ENCODE data around the gene CST8. TPM values are rescaled to one million over a fixed set of nuclear protein-coding genes. Genes with fewer than 3 reads are reported as not detected.

CST8 gene
- total RNA-seq, 1 experiment from 2014 or later, result not detected

GRCh38 chr20:23503649-23504048 is 12.7 kb downstream of the CST8 start:
- Mint-ChIP-seq H3K27ac (no peak overlapping the region), H3K27me3 (ENCODE audit: low read depth) (peaks cover 4% of the 10 kb centered on the region), H3K9me3 (no peaks in the 10 kb centered on the region), H3K36me3 (ENCODE audit: insufficient read depth in 1 of 3, low read depth in 3 of 3) (no peaks in the 10 kb centered on the region), H3K4me3 (no peak overlapping the region), H3K4me1 (peaks cover 37 to 44% of the 10 kb centered on the region in 2 experiments)
- H4K8ac ChIP-seq (replicated peaks; ENCODE audit: insufficient read length, low read depth, low read length), result no peak overlapping the region
- no peak overlapping the region for H3K23ac ChIP-seq (ENCODE audit: insufficient read length, low read depth, low read length)
- no peak overlapping the region for H2AFZ ChIP-seq (ENCODE audit: low read length)
- H3K4me1 ChIP-seq (ENCODE audit: insufficient read depth, low read length), result peaks cover 10% of the 10 kb centered on the region; the same call in 1 of the 2 replicates
- no peak overlapping the region for H3K9ac ChIP-seq (ENCODE audit: extremely low read depth, insufficient read length, low read length)
- no peak overlapping the region for H2AK5ac ChIP-seq (ENCODE audit: insufficient read length, low read length)
- no peak overlapping the region for H3K4me2 ChIP-seq (ENCODE audit: insufficient read depth, insufficient read length, low read length)
- no peak overlapping the region for H4K91ac ChIP-seq (ENCODE audit: insufficient read length, low read depth, low read length)
- no peak overlapping the region for H2BK120ac ChIP-seq (ENCODE audit: low read depth, low read length, poor library complexity, severe bottlenecking)
- no peak overlapping the region for H2BK15ac ChIP-seq (ENCODE audit: low read depth, low read length)
- H2BK20ac ChIP-seq (ENCODE audit: low read depth, low read length, poor library complexity, severe bottlenecking), result no peak overlapping the region
- DNase-seq, result no peak
- no peak for TF ChIP-seq CTCF (conservative IDR thresholded peaks at IDR 0.05)
- H2BK12ac ChIP-seq (ENCODE audit: insufficient read length, low read depth, low read length), result no peak overlapping the region
- H3K4ac ChIP-seq (ENCODE audit: low read depth, low read length), result no peak overlapping the region
- H2BK5ac ChIP-seq (ENCODE audit: insufficient read length, low read length), result no peak overlapping the region
- WGBS (ENCODE audit: extremely low coverage, insufficient read length, low lambda C conversion rate), result no CpG with 5 or more reads among the region's 14 CpGs
- no peak overlapping the region for H3K27ac ChIP-seq (ENCODE audit: insufficient read length, low read depth, low read length)
- H3K79me2 ChIP-seq (ENCODE audit: insufficient read depth, low read length), result no peaks in the 10 kb centered on the region
- no peaks in the 10 kb centered on the region for H4K20me1 ChIP-seq (ENCODE audit: control insufficient read depth, insufficient read depth, insufficient read length)
- H3K23me2 ChIP-seq (ENCODE audit: insufficient read length, low read depth, low read length, poor library complexity, severe bottlenecking), result no peaks in the 10 kb centered on the region
- H3K79me1 ChIP-seq (ENCODE audit: insufficient read depth, low read depth, low read length, poor library complexity, severe bottlenecking), result no peaks in the 10 kb centered on the region
- no peak overlapping the region for H3K56ac ChIP-seq (ENCODE audit: insufficient read length, low read depth, low read length)
- H3K14ac ChIP-seq (ENCODE audit: insufficient read depth, low read length), result no peak overlapping the region; the same call in 1 of the 2 replicates
- H3K27me3 ChIP-seq (ENCODE audit: insufficient read depth, low read length), result no peaks in the 10 kb centered on the region
- no peak overlapping the region for H3T11ph ChIP-seq (ENCODE audit: low read length)
- no peak overlapping the region for H4K5ac ChIP-seq (ENCODE audit: insufficient read length, low read depth, low read length)
- no peaks in the 10 kb centered on the region for H3K9me3 ChIP-seq (ENCODE audit: control insufficient read depth, low read depth, low read length)
- H3K18ac ChIP-seq (ENCODE audit: insufficient read length, low read depth, low read length), result no peak overlapping the region
